ENCODE data around the gene CD81.

CD81 gene

GRCh38 chr11:2382129-2382517, 5.0 kb downstream of the CD81 start:
- TF ChIP-seq EZH2phosphoT487 (IDR thresholded peaks at IDR 0.05; ENCODE audit: borderline replicate concordance) (no peak), CTCF (conservative IDR thresholded peaks at IDR 0.05; ENCODE audit: low read length) (no peak)
- Histone ChIP-seq H3K79me2 (ENCODE audit: insufficient read depth, low read length) (peaks cover 95% of the 10 kb centered on the region), H3F3A (ENCODE audit: low read depth) (no peaks in the 10 kb centered on the region), H3K4me3 (ENCODE audit: low read length, poor library complexity, severe bottlenecking) (no peak overlapping the region), H3K36me3 (ENCODE audit: insufficient read depth, low read length) (no peaks in the 10 kb centered on the region), H3K9me3 (ENCODE audit: insufficient read depth, low read depth, low read length) (no peaks in the 10 kb centered on the region), H4K20me1 (ENCODE audit: insufficient read depth, low read length, poor library complexity, severe bottlenecking) (peaks cover 94% of the 10 kb centered on the region), H3K27me3 (ENCODE audit: insufficient read depth, low read length, poor library complexity, severe bottlenecking) (no peaks in the 10 kb centered on the region), H3K4me2 (ENCODE audit: low read depth, low read length, poor library complexity, severe bottlenecking) (peak overlapping the region; percentile 65), H3K9me2 (replicated peaks; ENCODE audit: low read depth, low read length) (no peaks in the 10 kb centered on the region), H2AFZ (ENCODE audit: low read length) (no peak overlapping the region), H3K9ac (ENCODE audit: low read depth, low read length, poor library complexity, severe bottlenecking) (no peak overlapping the region), H3K4me1 (ENCODE audit: insufficient read depth, low read length, poor library complexity, severe bottlenecking) (peaks cover 64% of the 10 kb centered on the region)

GRCh38 chr11:2382936-2383851, 6.1 kb downstream of the CD81 start:
- Histone ChIP-seq H3K36me3 (ENCODE audit: insufficient read depth, low read length) (no peaks in the 10 kb centered on the region), H3K9me3 (ENCODE audit: insufficient read depth, low read depth, low read length) (no peaks in the 10 kb centered on the region), H3K79me2 (ENCODE audit: insufficient read depth, low read length) (peaks cover 97% of the 10 kb centered on the region), H3K4me2 (ENCODE audit: low read depth, low read length, poor library complexity, severe bottlenecking) (peak overlapping the region; percentile 65), H2AFZ (ENCODE audit: low read length) (no peak overlapping the region), H4K20me1 (ENCODE audit: insufficient read depth, low read length, poor library complexity, severe bottlenecking) (peaks cover 96% of the 10 kb centered on the region), H3K4me1 (ENCODE audit: insufficient read depth, low read length, poor library complexity, severe bottlenecking) (peaks cover 70% of the 10 kb centered on the region), H3K9me2 (replicated peaks; ENCODE audit: low read depth, low read length) (no peaks in the 10 kb centered on the region), H3K27me3 (ENCODE audit: insufficient read depth, low read length, poor library complexity, severe bottlenecking) (no peaks in the 10 kb centered on the region), H3K9ac (ENCODE audit: low read depth, low read length, poor library complexity, severe bottlenecking) (no peak overlapping the region), H3F3A (ENCODE audit: low read depth) (no peaks in the 10 kb centered on the region), H3K4me3 (ENCODE audit: low read length, poor library complexity, severe bottlenecking) (no peak overlapping the region)
- TF ChIP-seq CTCF (conservative IDR thresholded peaks at IDR 0.05; ENCODE audit: low read length): no peak
- TF ChIP-seq EZH2phosphoT487 (IDR thresholded peaks at IDR 0.05; ENCODE audit: borderline replicate concordance): no peak

GRCh38 chr11:2383852-2384804, 7.0 kb downstream of the CD81 start:
- TF ChIP-seq EZH2phosphoT487 (IDR thresholded peaks at IDR 0.05; ENCODE audit: borderline replicate concordance): no peak
- no peak for TF ChIP-seq CTCF (conservative IDR thresholded peaks at IDR 0.05; ENCODE audit: low read length)
- Histone ChIP-seq H4K20me1 (ENCODE audit: insufficient read depth, low read length, poor library complexity, severe bottlenecking) (peaks cover 96% of the 10 kb centered on the region), H3K9me3 (ENCODE audit: insufficient read depth, low read depth, low read length) (no peaks in the 10 kb centered on the region), H2AFZ (ENCODE audit: low read length) (no peak overlapping the region), H3F3A (ENCODE audit: low read depth) (no peaks in the 10 kb centered on the region), H3K4me1 (ENCODE audit: insufficient read depth, low read length, poor library complexity, severe bottlenecking) (peaks cover 70% of the 10 kb centered on the region), H3K79me2 (ENCODE audit: insufficient read depth, low read length) (peaks cover 97% of the 10 kb centered on the region), H3K4me2 (ENCODE audit: low read depth, low read length, poor library complexity, severe bottlenecking) (peak overlapping the region; percentile 45), H3K9me2 (replicated peaks; ENCODE audit: low read depth, low read length) (no peaks in the 10 kb centered on the region), H3K36me3 (ENCODE audit: insufficient read depth, low read length) (no peaks in the 10 kb centered on the region), H3K4me3 (ENCODE audit: low read length, poor library complexity, severe bottlenecking) (peak overlapping the region; percentile 46), H3K9ac (ENCODE audit: low read depth, low read length, poor library complexity, severe bottlenecking) (no peak overlapping the region), H3K27me3 (ENCODE audit: insufficient read depth, low read length, poor library complexity, severe bottlenecking) (no peaks in the 10 kb centered on the region)

All from Loucy (cell line).